Fibroblast of lung (primary cell): ENCODE data around the gene MYEOV. TPM values are rescaled to one million over a fixed set of nuclear protein-coding genes. Genes with fewer than 3 reads are reported as not detected.

Experiments
- DNase-seq, 2 donors: peaks; one replicate each; pipeline versions ENCODE4 v3.0.0 to v3.0.0-alpha.2; 2010; ENCODE audit warnings: low read depth in 2 of 2
- H2AFZ ChIP-seq: 2 replicates; pipeline ENCODE4 v1.5.1; 2012; ENCODE audit warnings: low read length, control low read depth, inconsistent platforms
- H3K27ac ChIP-seq: 2 replicates; pipeline ENCODE4 v1.5.1; 2011; ENCODE audit warnings: low read length, control low read depth; ENCODE audit not compliant: insufficient read depth
- H3K27me3 ChIP-seq: 2 replicates; pipeline ENCODE4 v1.5.1; 2011; ENCODE audit warnings: mild to moderate bottlenecking, low read length; ENCODE audit not compliant: control insufficient read depth, insufficient read depth
- H3K36me3 ChIP-seq: 2 replicates; pipeline ENCODE4 v1.5.1; 2011; ENCODE audit warnings: low read length; ENCODE audit not compliant: control insufficient read depth, insufficient read depth
- H3K4me1 ChIP-seq: 2 replicates; pipeline ENCODE4 v1.5.1; 2011; ENCODE audit warnings: low read length; ENCODE audit not compliant: control insufficient read depth, insufficient read depth; ENCODE audit errors: extremely low read depth
- H3K4me2 ChIP-seq: 2 replicates; pipeline ENCODE4 v1.5.1; 2011; ENCODE audit warnings: low read length, control low read depth; ENCODE audit not compliant: insufficient read depth; ENCODE audit errors: extremely low read depth
- H3K4me3 ChIP-seq, 4 experiments: fragments of 200-600 bp in 1 of 4; sonication (generic) in 1 of 4; replicated peaks in 1 of 4; 2 replicates each; pipeline ENCODE4 v1.5.1; 2011 to 2016; ENCODE audit warnings: low read length in 4 of 4, low read depth in 3 of 4, mild to moderate bottlenecking in 3 of 4, control low read depth in 2 of 4, inconsistent platforms in 1 of 4, mixed read lengths in 1 of 4; ENCODE audit not compliant: insufficient read depth in 1 of 4; ENCODE audit errors: control extremely low read depth in 1 of 4
- H3K79me2 ChIP-seq: 2 replicates; pipeline ENCODE4 v1.5.1; 2012; ENCODE audit warnings: mild to moderate bottlenecking, low read length, inconsistent platforms; ENCODE audit not compliant: control insufficient read depth, insufficient read depth
- H3K9ac ChIP-seq: 2 replicates; pipeline ENCODE4 v1.5.1; 2011; ENCODE audit warnings: mild to moderate bottlenecking, low read length, control low read depth; ENCODE audit not compliant: insufficient read depth
- H3K9me3 ChIP-seq: 2 replicates; pipeline ENCODE4 v1.5.1; 2012; ENCODE audit warnings: low read depth, low read length; ENCODE audit not compliant: control insufficient read depth, insufficient read depth
- H4K20me1 ChIP-seq: 2 replicates; pipeline ENCODE4 v1.5.1; 2011; ENCODE audit warnings: low read length; ENCODE audit not compliant: control insufficient read depth, insufficient read depth; ENCODE audit errors: extremely low read depth
- CTCF ChIP-seq, 2 donors: IDR thresholded peaks in 1 of 2; conservative IDR thresholded peaks in 1 of 2; 1 replicate in 1 of 2; 2 replicates in 1 of 2; pipeline ENCODE4 v1.5.1; 2011 to 2012; ENCODE audit warnings: low read length in 2 of 2, control low read depth in 1 of 2, inconsistent platforms in 1 of 2, low read depth in 1 of 2, mild to moderate bottlenecking in 1 of 2
- EZH2 ChIP-seq: IDR thresholded peaks from 2 replicates; pipeline ENCODE4 v1.5.1; 2012; ENCODE audit warnings: low read length, control low read depth, mild to moderate bottlenecking; ENCODE audit errors: missing control alignments
- polyA plus RNA-seq, 2 donors: library from polyadenylated mRNA; depleted of rRNA in 1 of 2; stranded (reverse) in 1 of 2; unstranded in 1 of 2; fragments of >200 nt; gene quantifications; 2 replicates each; pipeline ENCODE4 v1.2.1, GENCODE V29; 2011 to 2012; ENCODE audit warnings: missing spikeins in 1 of 2
- total RNA-seq: library from RNA; depleted of rRNA; stranded (reverse); fragments of >200 nt; gene quantifications from 2 replicates; pipeline ENCODE4 v1.2.1, GENCODE V29; 2014

The MYEOV gene
- total and polyA plus RNA-seq, 2 donors (not counting 1 experiment from before 2014, with no cell fraction given): 1.2 to 7.3 TPM

- H3K9ac ChIP-seq: no peak overlapping the region
- H4K20me1 ChIP-seq: no peaks in the 10 kb centered on the region
- no peak for TF ChIP-seq EZH2
- H3K79me2 ChIP-seq: peaks cover 4% of the 10 kb centered on the region
- no peaks in the 10 kb centered on the region for H3K27me3 ChIP-seq
- no peak overlapping the region for H2AFZ ChIP-seq
- no peak overlapping the region for H3K27ac ChIP-seq
- H3K9me3 ChIP-seq: no peaks in the 10 kb centered on the region
- H3K36me3 ChIP-seq: no peaks in the 10 kb centered on the region
- peaks cover 14% of the 10 kb centered on the region for H3K4me1 ChIP-seq
- DNase-seq: no peak
- H3K4me2 ChIP-seq: no peak overlapping the region
- H3K4me3 ChIP-seq: no peak overlapping the region
Measured at GRCh38 chr11:69314555-69314954, 20.6 kb downstream of the MYEOV start.

GRCh38 chr11:69316956-69317355, 23.0 kb downstream of the MYEOV start:
- no peak overlapping the region for H2AFZ ChIP-seq
- H3K9me3 ChIP-seq: no peaks in the 10 kb centered on the region
- H3K9ac ChIP-seq: no peak overlapping the region
- H3K4me3 ChIP-seq: no peak overlapping the region
- peaks cover 3% of the 10 kb centered on the region for H3K36me3 ChIP-seq
- peak overlapping the region; percentile 82 for H3K27ac ChIP-seq
- no peak for DNase-seq
- no peaks in the 10 kb centered on the region for H4K20me1 ChIP-seq
- no peak for TF ChIP-seq CTCF (conservative IDR thresholded peaks at IDR 0.05 in 1 of 2, IDR thresholded peaks at IDR 0.05 in 1 of 2; ENCODE audit: low read depth in 1 of 2, low read length in 2 of 2)
- TF ChIP-seq EZH2: no peak
- peaks cover 7% of the 10 kb centered on the region for H3K79me2 ChIP-seq
- H3K27me3 ChIP-seq: no peaks in the 10 kb centered on the region
- peaks cover 23% of the 10 kb centered on the region for H3K4me1 ChIP-seq
- no peak overlapping the region for H3K4me2 ChIP-seq

GRCh38 chr11:69317401-69318092, 23.6 kb downstream of the MYEOV start:
- H3K9ac ChIP-seq: no peak overlapping the region
- no peaks in the 10 kb centered on the region for H3K9me3 ChIP-seq
- H2AFZ ChIP-seq: no peak overlapping the region
- peak overlapping the region; percentile 82 for H3K27ac ChIP-seq
- peaks cover 3% of the 10 kb centered on the region for H3K36me3 ChIP-seq
- H3K79me2 ChIP-seq: peaks cover 11% of the 10 kb centered on the region
- peaks cover 25% of the 10 kb centered on the region for H3K4me1 ChIP-seq
- no peak overlapping the region for H3K4me3 ChIP-seq
- no peak overlapping the region for H3K4me2 ChIP-seq
- H4K20me1 ChIP-seq: no peaks in the 10 kb centered on the region
- peak; percentile 23 to 57 for DNase-seq
- TF ChIP-seq EZH2 (no peak), CTCF (conservative IDR thresholded peaks at IDR 0.05 in 1 of 2, IDR thresholded peaks at IDR 0.05 in 1 of 2; ENCODE audit: low read depth in 1 of 2, low read length in 2 of 2) (no peak)
- H3K27me3 ChIP-seq: no peaks in the 10 kb centered on the region
